Astrocyte (in vitro differentiated cells and primary cell): ENCODE data around the gene SSX2IP. TPM values are rescaled to one million over a fixed set of nuclear protein-coding genes. Genes with fewer than 3 reads are reported as not detected.

Experiments
- DNase-seq: peaks from one replicate; pipeline ENCODE4 v3.0.0-alpha.2; 2010; ENCODE audit warnings: low read depth
- FAIRE-seq: peaks from 2 replicates; lab custom pipeline; 2011; peaks lifted over from hg19 to GRCh38; lab: Jason Lieb, UNC
- H2AFZ ChIP-seq: 2 replicates; pipeline ENCODE4 v1.6.0; 2012; ENCODE audit warnings: low read depth, low read length, inconsistent platforms
- H3K27ac ChIP-seq: 2 replicates; pipeline ENCODE4 v1.5.1; 2011; ENCODE audit warnings: low read depth, low read length, inconsistent platforms
- H3K27me3 ChIP-seq: 2 replicates; pipeline ENCODE4 v1.6.0; 2011; ENCODE audit warnings: low read length, inconsistent platforms; ENCODE audit not compliant: insufficient read depth
- H3K36me3 ChIP-seq: 2 replicates; pipeline ENCODE4 v1.5.1; 2011; ENCODE audit warnings: low read length, inconsistent platforms; ENCODE audit not compliant: insufficient read depth
- H3K4me1 ChIP-seq: 2 replicates; pipeline ENCODE4 v1.5.1; 2011; ENCODE audit warnings: low read length, inconsistent platforms; ENCODE audit not compliant: insufficient read depth
- H3K4me2 ChIP-seq: 2 replicates; pipeline ENCODE4 v1.6.0; 2012; ENCODE audit warnings: low read length, inconsistent platforms
- H3K4me3 ChIP-seq: 2 replicates; pipeline ENCODE4 v1.5.1; 2011; ENCODE audit warnings: low read depth, mild to moderate bottlenecking, low read length, inconsistent platforms; ENCODE audit not compliant: insufficient read depth
- H3K79me2 ChIP-seq: 2 replicates; pipeline ENCODE4 v1.6.0; 2012; ENCODE audit warnings: mild to moderate bottlenecking, low read length, inconsistent platforms; ENCODE audit not compliant: insufficient read depth
- H3K9ac ChIP-seq: 2 replicates; pipeline ENCODE4 v1.6.0; 2012; ENCODE audit warnings: mild to moderate bottlenecking, low read length, inconsistent platforms
- H3K9me3 ChIP-seq: 2 replicates; pipeline ENCODE4 v1.5.1; 2012; ENCODE audit warnings: low read depth, mild to moderate bottlenecking, low read length, inconsistent platforms; ENCODE audit not compliant: insufficient read depth
- H4K20me1 ChIP-seq: 2 replicates; pipeline ENCODE4 v1.6.0; 2012; ENCODE audit warnings: low read length, inconsistent platforms; ENCODE audit not compliant: insufficient read depth
- H3K27ac Mint-ChIP-seq: one replicate; pipeline ENCODE4 v1.8.0; 2021; ENCODE audit warnings: mild to moderate bottlenecking, mixed read lengths; ENCODE audit not compliant: unreplicated experiment
- H3K27me3 Mint-ChIP-seq: one replicate; pipeline ENCODE4 v1.8.0; 2021; ENCODE audit warnings: low read depth, mixed read lengths; ENCODE audit not compliant: unreplicated experiment
- H3K36me3 Mint-ChIP-seq: one replicate; pipeline ENCODE4 v1.8.0; 2021; ENCODE audit warnings: low read depth, mixed read lengths; ENCODE audit not compliant: unreplicated experiment
- H3K4me1 Mint-ChIP-seq: one replicate; pipeline ENCODE4 v1.8.0; 2021; ENCODE audit warnings: low read depth, mixed read lengths; ENCODE audit not compliant: unreplicated experiment
- H3K4me3 Mint-ChIP-seq: one replicate; pipeline ENCODE4 v1.8.0; 2021; ENCODE audit warnings: mild to moderate bottlenecking, moderate library complexity, mixed read lengths; ENCODE audit not compliant: unreplicated experiment
- H3K9me3 Mint-ChIP-seq: one replicate; pipeline ENCODE4 v1.8.0; 2021; ENCODE audit warnings: mild to moderate bottlenecking, mixed read lengths; ENCODE audit not compliant: unreplicated experiment
- EZH2 ChIP-seq: IDR thresholded peaks from 2 replicates; pipeline ENCODE4 v1.6.1; 2012; ENCODE audit warnings: mild to moderate bottlenecking, low read length, inconsistent platforms; ENCODE audit not compliant: insufficient read depth
- total RNA-seq: library from RNA; stranded (reverse); gene quantifications from 2 replicates; pipeline ENCODE4 v1.2.1, GENCODE V29; 2021
- TF ChIP-seq, protein P1 (sequence below): IDR thresholded peaks from 2 replicates; pipeline ENCODE4 v1.5.1; 2011; ENCODE audit warnings: low read depth, mild to moderate bottlenecking, inconsistent platforms, low read length, moderate library complexity; ENCODE audit not compliant: insufficient read depth

Gene SSX2IP
- total RNA-seq, 1 donor from 2014 or later: 13.4 TPM

GRCh38 chr1:84736944-84737343, 46.7 kb upstream of the SSX2IP start:
- H3K4me3 ChIP-seq: no peak overlapping the region
- no peaks in the 10 kb centered on the region for H3K9me3 ChIP-seq
- H4K20me1 ChIP-seq: no peaks in the 10 kb centered on the region
- H3K27me3 Mint-ChIP-seq: no peaks in the 10 kb centered on the region
- FAIRE-seq: no peak
- H3K79me2 ChIP-seq: no peaks in the 10 kb centered on the region
- no peak overlapping the region for H3K4me2 ChIP-seq
- H3K36me3 Mint-ChIP-seq: no peaks in the 10 kb centered on the region
- no peaks in the 10 kb centered on the region for H3K36me3 ChIP-seq
- H3K27ac Mint-ChIP-seq: no peak overlapping the region
- H3K4me1 ChIP-seq: no peaks in the 10 kb centered on the region
- no peak overlapping the region for H3K9ac ChIP-seq
- no peak for DNase-seq
- H3K4me1 Mint-ChIP-seq: peaks cover 12% of the 10 kb centered on the region
- H3K4me3 Mint-ChIP-seq: no peak overlapping the region
- H3K27ac ChIP-seq: no peak overlapping the region
- no peaks in the 10 kb centered on the region for H3K27me3 ChIP-seq
- peaks cover 2% of the 10 kb centered on the region for H3K9me3 Mint-ChIP-seq
- no peak overlapping the region for H2AFZ ChIP-seq
- TF ChIP-seq EZH2: no peak
- TF ChIP-seq, protein P1, sequence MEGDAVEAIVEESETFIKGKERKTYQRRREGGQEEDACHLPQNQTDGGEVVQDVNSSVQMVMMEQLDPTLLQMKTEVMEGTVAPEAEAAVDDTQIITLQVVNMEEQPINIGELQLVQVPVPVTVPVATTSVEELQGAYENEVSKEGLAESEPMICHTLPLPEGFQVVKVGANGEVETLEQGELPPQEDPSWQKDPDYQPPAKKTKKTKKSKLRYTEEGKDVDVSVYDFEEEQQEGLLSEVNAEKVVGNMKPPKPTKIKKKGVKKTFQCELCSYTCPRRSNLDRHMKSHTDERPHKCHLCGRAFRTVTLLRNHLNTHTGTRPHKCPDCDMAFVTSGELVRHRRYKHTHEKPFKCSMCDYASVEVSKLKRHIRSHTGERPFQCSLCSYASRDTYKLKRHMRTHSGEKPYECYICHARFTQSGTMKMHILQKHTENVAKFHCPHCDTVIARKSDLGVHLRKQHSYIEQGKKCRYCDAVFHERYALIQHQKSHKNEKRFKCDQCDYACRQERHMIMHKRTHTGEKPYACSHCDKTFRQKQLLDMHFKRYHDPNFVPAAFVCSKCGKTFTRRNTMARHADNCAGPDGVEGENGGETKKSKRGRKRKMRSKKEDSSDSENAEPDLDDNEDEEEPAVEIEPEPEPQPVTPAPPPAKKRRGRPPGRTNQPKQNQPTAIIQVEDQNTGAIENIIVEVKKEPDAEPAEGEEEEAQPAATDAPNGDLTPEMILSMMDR: no peak

DNA sequence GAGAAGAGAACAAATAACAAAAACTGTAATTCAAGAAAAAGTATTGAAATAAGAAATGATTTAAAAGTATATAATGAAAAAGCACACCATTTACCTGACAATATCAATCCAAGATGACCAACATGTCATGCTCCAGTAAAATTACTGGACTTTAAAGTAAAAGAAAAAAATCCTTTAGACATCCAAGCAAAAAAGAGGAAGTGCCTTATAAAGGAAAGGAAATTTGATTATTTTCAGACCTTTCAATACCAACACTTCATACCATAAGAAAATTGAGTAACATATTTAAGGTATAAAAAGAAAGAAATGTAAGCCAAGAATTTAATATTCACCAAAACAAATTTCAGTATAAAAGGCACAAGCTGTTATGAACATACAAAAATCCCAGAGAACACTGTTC, 46.2 kb upstream of the SSX2IP start:
- Histone ChIP-seq H3K4me1 (no peaks in the 10 kb centered on the region), H3K36me3 (no peaks in the 10 kb centered on the region), H3K79me2 (no peaks in the 10 kb centered on the region), H3K9me3 (no peaks in the 10 kb centered on the region), H4K20me1 (no peaks in the 10 kb centered on the region), H3K4me2 (no peak overlapping the region), H3K4me3 (no peak overlapping the region), H3K27ac (no peak overlapping the region), H2AFZ (no peak overlapping the region), H3K9ac (no peak overlapping the region), H3K27me3 (no peaks in the 10 kb centered on the region)
- H3K27me3 Mint-ChIP-seq: no peaks in the 10 kb centered on the region
- no peaks in the 10 kb centered on the region for H3K9me3 Mint-ChIP-seq
- no peaks in the 10 kb centered on the region for H3K36me3 Mint-ChIP-seq
- TF ChIP-seq, protein P1: no peak
- TF ChIP-seq EZH2: no peak
- no peak overlapping the region for H3K27ac Mint-ChIP-seq
- FAIRE-seq (no peak), DNase-seq (no peak)
- H3K4me1 Mint-ChIP-seq: peaks cover 10% of the 10 kb centered on the region
- H3K4me3 Mint-ChIP-seq: no peak overlapping the region

DNA sequence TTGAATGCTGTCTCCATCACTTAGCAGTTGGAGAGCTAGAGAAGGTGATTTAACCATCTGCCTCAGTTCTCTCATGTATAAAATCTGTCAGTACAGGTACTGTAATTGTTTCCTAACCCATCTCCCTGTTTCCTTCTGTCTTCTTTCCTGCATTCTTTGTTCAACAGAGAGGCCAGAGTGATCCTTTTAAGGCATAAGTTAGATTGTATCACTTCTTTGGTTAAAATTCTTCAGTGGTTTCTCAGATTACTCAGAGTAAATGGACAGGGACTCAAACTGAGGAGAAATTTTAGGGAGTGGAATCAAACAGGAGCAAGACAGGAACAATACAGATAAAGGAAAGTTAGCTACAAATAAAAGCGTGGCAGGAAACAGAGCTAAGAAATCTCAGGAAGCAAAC, 45.2 kb upstream of the SSX2IP start:
- H3K4me1 ChIP-seq: no peaks in the 10 kb centered on the region
- H4K20me1 ChIP-seq: no peaks in the 10 kb centered on the region
- H3K27me3 Mint-ChIP-seq: no peaks in the 10 kb centered on the region
- no peak overlapping the region for H2AFZ ChIP-seq
- H3K9me3 Mint-ChIP-seq: peaks cover 4% of the 10 kb centered on the region
- DNase-seq (peak; percentile 42), FAIRE-seq (peak; percentile 76)
- no peaks in the 10 kb centered on the region for H3K27me3 ChIP-seq
- TF ChIP-seq, protein P1: no peak
- H3K4me3 ChIP-seq: no peak overlapping the region
- no peaks in the 10 kb centered on the region for H3K79me2 ChIP-seq
- peaks cover 2% of the 10 kb centered on the region for H3K36me3 Mint-ChIP-seq
- H3K9ac ChIP-seq: no peak overlapping the region
- H3K27ac Mint-ChIP-seq: peak overlapping the region; percentile 13
- no peak overlapping the region for H3K27ac ChIP-seq
- no peaks in the 10 kb centered on the region for H3K9me3 ChIP-seq
- H3K36me3 ChIP-seq: no peaks in the 10 kb centered on the region
- H3K4me2 ChIP-seq: no peak overlapping the region
- peaks cover 9% of the 10 kb centered on the region for H3K4me1 Mint-ChIP-seq
- H3K4me3 Mint-ChIP-seq: no peak overlapping the region
